Measurements from ENCODE around the gene CEACAM7. TPM values are rescaled to one million over a fixed set of nuclear protein-coding genes. Genes with fewer than 3 reads are reported as not detected.

CEACAM7 gene
- total and polyA plus RNA-seq, 11 donors, result 0.12 to 0.26 TPM; not detected in 9

GRCh38 chr19:41697198-41697855 is 9.3 kb upstream of the CEACAM7 start:
- Histone ChIP-seq H3K4me1 (no peaks in the 10 kb centered on the region), H3K9me3 (peaks cover 0 to 13% (median 0%) of the 10 kb centered on the region in 12 donors), H3K27ac (no peak overlapping the region), H3K27me3 (peaks cover 0 to 33% (median 3%) of the 10 kb centered on the region in 9 donors), H3K36me3 (no peaks in the 10 kb centered on the region), H3K4me3 (no peak overlapping the region)
- ATAC-seq, result no peak
- DNase-seq, result peak in 1 of 5 donors; percentile 20
- TF ChIP-seq CTCF (IDR thresholded peaks at IDR 0.05) (no peak), POLR2A (IDR thresholded peaks at IDR 0.05) (no peak)
- intact Hi-C loops (cut with DNase I), result no loop called here
- WGBS, 4 donors, result 48 to 66% (median 56%) methylated on average over 7 to 9 of the region's 9 CpGs

- H3K27me3 ChIP-seq, result peaks cover 0 to 26% (median 2%) of the 10 kb centered on the region in 9 donors
- no peak overlapping the region for H3K27ac ChIP-seq
- WGBS, 4 donors, result 48 to 59% (median 54%) methylated on average over 7 of the region's 7 CpGs
- no peaks in the 10 kb centered on the region for H3K4me1 ChIP-seq
- peaks cover 0 to 17% (median 0%) of the 10 kb centered on the region in 12 donors for H3K9me3 ChIP-seq
- intact Hi-C loops (cut with DNase I), result no loop called here
- ATAC-seq (no peak), DNase-seq (peak in 1 of 5 donors; percentile 10)
- no peak for TF ChIP-seq POLR2A (IDR thresholded peaks at IDR 0.05)
- TF ChIP-seq CTCF (IDR thresholded peaks at IDR 0.05), result no peak
- no peaks in the 10 kb centered on the region for H3K36me3 ChIP-seq
- H3K4me3 ChIP-seq, result no peak overlapping the region
These were observed 8.5 kb upstream of the CEACAM7 start for GRCh38 chr19:41696402-41697197.

- no peak overlapping the region for H3K4me3 ChIP-seq
- no peaks in the 10 kb centered on the region for H3K4me1 ChIP-seq
These were observed 7.7 kb upstream of the CEACAM7 start for GRCh38 chr19:41695745-41696144.

More at GRCh38 chr19:41695745-41696144, 7.7 kb upstream of the CEACAM7 start:
- intact Hi-C loops (cut with DNase I), result no loop called here
- WGBS, 4 donors, result 20 to 58% (median 49%) methylated on average over 1 to 2 of the region's 2 CpGs
- ATAC-seq (no peak), DNase-seq (no peak)
- Histone ChIP-seq H3K36me3 (no peaks in the 10 kb centered on the region), H3K27ac (no peak overlapping the region), H3K9me3 (peaks cover 0 to 17% (median 0%) of the 10 kb centered on the region in 12 donors), H3K27me3 (peaks cover 0 to 30% (median 0%) of the 10 kb centered on the region in 9 donors)
- TF ChIP-seq POLR2A (IDR thresholded peaks at IDR 0.05) (no peak), CTCF (IDR thresholded peaks at IDR 0.05) (no peak)

Data from heart left ventricle (tissue), 16 donors.